ENCODE data around the gene UBE2J2.

Gene UBE2J2

DNA sequence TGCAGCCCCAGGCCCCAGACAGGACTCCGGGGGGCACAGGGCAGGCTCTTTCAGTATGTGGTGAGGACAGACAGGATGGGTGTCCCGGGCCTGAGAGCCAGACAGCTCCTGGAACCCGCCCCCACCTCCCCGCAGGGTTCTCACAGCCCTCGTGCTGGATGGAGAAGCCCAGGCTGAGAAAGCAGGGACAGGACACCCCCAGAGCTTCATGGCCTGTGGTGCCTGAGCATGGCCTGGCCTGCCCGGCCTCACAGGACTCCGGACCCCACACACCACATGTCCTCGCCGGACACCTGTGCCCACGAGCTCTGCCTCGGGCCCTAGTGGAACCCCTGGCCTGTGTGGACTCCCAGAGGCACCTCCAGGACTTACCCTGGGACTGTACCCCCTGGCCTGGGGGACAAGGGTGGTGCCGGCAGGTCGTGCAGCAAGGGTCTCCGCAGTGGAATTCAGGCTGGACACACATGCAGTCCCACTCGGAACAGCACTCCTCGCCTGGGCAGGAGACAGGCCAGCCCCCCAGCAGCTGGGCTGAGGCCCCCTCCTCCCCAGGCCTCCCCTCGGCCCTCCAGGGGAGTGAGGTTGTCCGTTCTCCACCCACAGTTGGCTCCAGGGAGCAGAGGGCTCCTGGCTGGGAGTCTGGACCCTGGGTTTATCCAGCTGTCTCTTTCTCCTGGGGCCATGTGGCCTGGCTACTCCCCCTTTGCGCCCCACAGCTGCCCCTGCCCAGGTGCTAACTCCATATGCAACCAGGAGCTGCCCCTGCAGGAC, 68.5 kb downstream of the UBE2J2 start:
- no peak for ATAC-seq

DNA sequence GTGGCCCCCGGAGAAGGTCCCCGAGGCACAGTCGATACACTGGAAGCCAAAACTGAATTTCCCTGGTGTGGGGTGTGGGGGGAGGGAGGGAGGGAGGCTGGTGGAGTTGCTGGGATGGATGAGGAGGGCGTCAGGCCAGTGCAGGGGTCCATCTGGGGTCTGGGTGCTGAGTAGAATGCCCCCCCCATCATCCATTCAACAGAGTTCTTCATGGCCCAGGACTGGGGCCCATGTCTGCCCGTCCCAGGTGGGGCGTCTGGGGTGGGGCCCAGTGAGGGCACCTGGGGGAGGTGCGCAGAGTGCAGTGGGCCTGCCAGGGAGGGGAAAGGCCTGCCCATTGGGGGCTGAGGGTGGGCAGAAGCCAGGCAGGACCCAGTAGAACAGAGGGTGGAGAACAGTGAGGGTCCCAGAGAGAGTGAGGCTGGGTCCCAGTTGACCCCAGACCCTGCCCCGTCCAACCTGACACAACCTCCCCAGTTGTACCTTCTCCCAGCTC, 69.2 kb downstream of the UBE2J2 start:
- no peak for ATAC-seq
- no peak for TF ChIP-seq CSDC2 (CRISPR knock-in tag; IDR thresholded peaks at IDR 0.05)
- TF ChIP-seq, protein P1, sequence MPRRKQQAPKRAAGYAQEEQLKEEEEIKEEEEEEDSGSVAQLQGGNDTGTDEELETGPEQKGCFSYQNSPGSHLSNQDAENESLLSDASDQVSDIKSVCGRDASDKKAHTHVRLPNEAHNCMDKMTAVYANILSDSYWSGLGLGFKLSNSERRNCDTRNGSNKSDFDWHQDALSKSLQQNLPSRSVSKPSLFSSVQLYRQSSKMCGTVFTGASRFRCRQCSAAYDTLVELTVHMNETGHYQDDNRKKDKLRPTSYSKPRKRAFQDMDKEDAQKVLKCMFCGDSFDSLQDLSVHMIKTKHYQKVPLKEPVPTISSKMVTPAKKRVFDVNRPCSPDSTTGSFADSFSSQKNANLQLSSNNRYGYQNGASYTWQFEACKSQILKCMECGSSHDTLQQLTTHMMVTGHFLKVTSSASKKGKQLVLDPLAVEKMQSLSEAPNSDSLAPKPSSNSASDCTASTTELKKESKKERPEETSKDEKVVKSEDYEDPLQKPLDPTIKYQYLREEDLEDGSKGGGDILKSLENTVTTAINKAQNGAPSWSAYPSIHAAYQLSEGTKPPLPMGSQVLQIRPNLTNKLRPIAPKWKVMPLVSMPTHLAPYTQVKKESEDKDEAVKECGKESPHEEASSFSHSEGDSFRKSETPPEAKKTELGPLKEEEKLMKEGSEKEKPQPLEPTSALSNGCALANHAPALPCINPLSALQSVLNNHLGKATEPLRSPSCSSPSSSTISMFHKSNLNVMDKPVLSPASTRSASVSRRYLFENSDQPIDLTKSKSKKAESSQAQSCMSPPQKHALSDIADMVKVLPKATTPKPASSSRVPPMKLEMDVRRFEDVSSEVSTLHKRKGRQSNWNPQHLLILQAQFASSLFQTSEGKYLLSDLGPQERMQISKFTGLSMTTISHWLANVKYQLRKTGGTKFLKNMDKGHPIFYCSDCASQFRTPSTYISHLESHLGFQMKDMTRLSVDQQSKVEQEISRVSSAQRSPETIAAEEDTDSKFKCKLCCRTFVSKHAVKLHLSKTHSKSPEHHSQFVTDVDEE (CRISPR knock-in tag; IDR thresholded peaks at IDR 0.05) = no peak
- TF ChIP-seq PPARA (CRISPR knock-in tag; IDR thresholded peaks at IDR 0.05; ENCODE audit: borderline replicate concordance) = no peak
- TF ChIP-seq, protein P2, sequence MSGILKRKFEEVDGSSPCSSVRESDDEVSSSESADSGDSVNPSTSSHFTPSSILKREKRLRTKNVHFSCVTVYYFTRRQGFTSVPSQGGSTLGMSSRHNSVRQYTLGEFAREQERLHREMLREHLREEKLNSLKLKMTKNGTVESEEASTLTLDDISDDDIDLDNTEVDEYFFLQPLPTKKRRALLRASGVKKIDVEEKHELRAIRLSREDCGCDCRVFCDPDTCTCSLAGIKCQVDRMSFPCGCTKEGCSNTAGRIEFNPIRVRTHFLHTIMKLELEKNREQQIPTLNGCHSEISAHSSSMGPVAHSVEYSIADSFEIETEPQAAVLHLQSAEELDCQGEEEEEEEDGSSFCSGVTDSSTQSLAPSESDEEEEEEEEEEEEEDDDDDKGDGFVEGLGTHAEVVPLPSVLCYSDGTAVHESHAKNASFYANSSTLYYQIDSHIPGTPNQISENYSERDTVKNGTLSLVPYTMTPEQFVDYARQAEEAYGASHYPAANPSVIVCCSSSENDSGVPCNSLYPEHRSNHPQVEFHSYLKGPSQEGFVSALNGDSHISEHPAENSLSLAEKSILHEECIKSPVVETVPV (CRISPR knock-in tag; IDR thresholded peaks at IDR 0.05) = no peak
- TF ChIP-seq ZFP3 (CRISPR knock-in tag; IDR thresholded peaks at IDR 0.05) = no peak
- TF ChIP-seq TOX (CRISPR knock-in tag; IDR thresholded peaks at IDR 0.05; ENCODE audit: borderline replicate concordance) = no peak
- TF ChIP-seq ZC3H10 (CRISPR knock-in tag; IDR thresholded peaks at IDR 0.05) = no peak
- no peak for TF ChIP-seq GLIS3 (CRISPR knock-in tag; IDR thresholded peaks at IDR 0.05)
- TF ChIP-seq ESRRG (CRISPR knock-in tag; IDR thresholded peaks at IDR 0.05) = no peak
- TF ChIP-seq ZNF8 (CRISPR knock-in tag; IDR thresholded peaks at IDR 0.05) = no peak
- TF ChIP-seq, protein P3, sequence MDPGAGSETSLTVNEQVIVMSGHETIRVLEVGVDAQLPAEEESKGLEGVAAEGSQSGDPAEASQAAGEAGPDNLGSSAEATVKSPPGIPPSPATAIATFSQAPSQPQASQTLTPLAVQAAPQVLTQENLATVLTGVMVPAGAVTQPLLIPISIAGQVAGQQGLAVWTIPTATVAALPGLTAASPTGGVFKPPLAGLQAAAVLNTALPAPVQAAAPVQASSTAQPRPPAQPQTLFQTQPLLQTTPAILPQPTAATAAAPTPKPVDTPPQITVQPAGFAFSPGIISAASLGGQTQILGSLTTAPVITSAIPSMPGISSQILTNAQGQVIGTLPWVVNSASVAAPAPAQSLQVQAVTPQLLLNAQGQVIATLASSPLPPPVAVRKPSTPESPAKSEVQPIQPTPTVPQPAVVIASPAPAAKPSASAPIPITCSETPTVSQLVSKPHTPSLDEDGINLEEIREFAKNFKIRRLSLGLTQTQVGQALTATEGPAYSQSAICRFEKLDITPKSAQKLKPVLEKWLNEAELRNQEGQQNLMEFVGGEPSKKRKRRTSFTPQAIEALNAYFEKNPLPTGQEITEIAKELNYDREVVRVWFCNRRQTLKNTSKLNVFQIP (CRISPR knock-in tag; IDR thresholded peaks at IDR 0.05; ENCODE audit: borderline replicate concordance, low read depth) = no peak
- no peak for TF ChIP-seq ISL1 (CRISPR knock-in tag; IDR thresholded peaks at IDR 0.05)
- TF ChIP-seq ZNF70 (CRISPR knock-in tag; IDR thresholded peaks at IDR 0.05) = no peak
- TF ChIP-seq RARB (CRISPR knock-in tag; IDR thresholded peaks at IDR 0.05) = no peak
- TF ChIP-seq ZFP30 (CRISPR knock-in tag; IDR thresholded peaks at IDR 0.05) = no peak

More for the DNA sequence above, 68.5 kb downstream of the UBE2J2 start:
- TF ChIP-seq TCF4 (CRISPR knock-in tag; IDR thresholded peaks at IDR 0.05; ENCODE audit: borderline replicate concordance) (no peak), ISL1 (CRISPR knock-in tag; IDR thresholded peaks at IDR 0.05) (no peak), ZC3H10 (CRISPR knock-in tag; IDR thresholded peaks at IDR 0.05) (no peak), RARB (CRISPR knock-in tag; IDR thresholded peaks at IDR 0.05) (no peak), ZNF70 (CRISPR knock-in tag; IDR thresholded peaks at IDR 0.05) (no peak), BACH2 (CRISPR knock-in tag; IDR thresholded peaks at IDR 0.05; ENCODE audit: borderline replicate concordance) (no peak), ESRRG (CRISPR knock-in tag; IDR thresholded peaks at IDR 0.05) (no peak), ZFP3 (CRISPR knock-in tag; IDR thresholded peaks at IDR 0.05) (no peak), CSDC2 (CRISPR knock-in tag; IDR thresholded peaks at IDR 0.05) (no peak), ZNF565 (CRISPR knock-in tag; conservative IDR thresholded peaks at IDR 0.05; ENCODE audit: low read depth) (no peak), OSR1 (CRISPR knock-in tag; IDR thresholded peaks at IDR 0.05) (no peak), ZFP30 (CRISPR knock-in tag; IDR thresholded peaks at IDR 0.05) (no peak), GLIS3 (CRISPR knock-in tag; IDR thresholded peaks at IDR 0.05) (no peak)
- TF ChIP-seq, protein P2 (CRISPR knock-in tag; IDR thresholded peaks at IDR 0.05) = no peak
- TF ChIP-seq, protein P4, sequence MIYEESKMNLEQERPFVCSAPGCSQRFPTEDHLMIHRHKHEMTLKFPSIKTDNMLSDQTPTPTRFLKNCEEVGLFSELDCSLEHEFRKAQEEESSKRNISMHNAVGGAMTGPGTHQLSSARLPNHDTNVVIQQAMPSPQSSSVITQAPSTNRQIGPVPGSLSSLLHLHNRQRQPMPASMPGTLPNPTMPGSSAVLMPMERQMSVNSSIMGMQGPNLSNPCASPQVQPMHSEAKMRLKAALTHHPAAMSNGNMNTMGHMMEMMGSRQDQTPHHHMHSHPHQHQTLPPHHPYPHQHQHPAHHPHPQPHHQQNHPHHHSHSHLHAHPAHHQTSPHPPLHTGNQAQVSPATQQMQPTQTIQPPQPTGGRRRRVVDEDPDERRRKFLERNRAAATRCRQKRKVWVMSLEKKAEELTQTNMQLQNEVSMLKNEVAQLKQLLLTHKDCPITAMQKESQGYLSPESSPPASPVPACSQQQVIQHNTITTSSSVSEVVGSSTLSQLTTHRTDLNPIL (CRISPR knock-in tag; IDR thresholded peaks at IDR 0.05; ENCODE audit: low read depth) = no peak
- TF ChIP-seq, protein P3 (CRISPR knock-in tag; IDR thresholded peaks at IDR 0.05; ENCODE audit: borderline replicate concordance, low read depth) = no peak
- TF ChIP-seq, protein P1 (CRISPR knock-in tag; IDR thresholded peaks at IDR 0.05) = no peak

Measured in SK-N-SH treated with all-trans-retinoic acid at 6 μM for 48 hours (cell line).